ENCODE results near the gene DCDC2B. TPM values are rescaled to one million over a fixed set of nuclear protein-coding genes. Genes with fewer than 3 reads are reported as not detected.

The DCDC2B gene
- total and polyA plus RNA-seq, 9 of the 15 experiments (the other 6 are each of a cell fraction or from before 2014, with no cell fraction given) = not detected

- no peak for TF ChIP-seq ZC3H11A (IDR thresholded peaks at IDR 0.05; ENCODE audit: low read depth, low read length)
- no peak for TF ChIP-seq ZSCAN29 (IDR thresholded peaks at IDR 0.05)
- TF ChIP-seq ZNF830 (CRISPR knock-in tag; IDR thresholded peaks at IDR 0.05) = no peak
- TF ChIP-seq GABPA (tag; conservative IDR thresholded peaks at IDR 0.05; ENCODE audit: low read depth) = peak; percentile 99
- 0 out of 2 replicates have a peak, but pooled peaks have one; percentile 30 for TF ChIP-seq GTF2F1 (IDR thresholded peaks at IDR 0.05; ENCODE audit: low read depth, low read length)
- no peak for TF ChIP-seq ZNF263 (CRISPR knock-in tag; IDR thresholded peaks at IDR 0.05; ENCODE audit: borderline replicate concordance)
- no peak for TF ChIP-seq ZNF707 (CRISPR knock-in tag; conservative IDR thresholded peaks at IDR 0.05)
- TF ChIP-seq IRF2 (CRISPR knock-in tag; IDR thresholded peaks at IDR 0.05) = no peak
- TF ChIP-seq CREB5 (CRISPR knock-in tag; IDR thresholded peaks at IDR 0.05) = no peak
- TF ChIP-seq MAFG (tag; conservative IDR thresholded peaks at IDR 0.05) = no peak
- peak; percentile 82 for TF ChIP-seq DIDO1 (tag; IDR thresholded peaks at IDR 0.05; ENCODE audit: low read depth)
- peak; percentile 97 for TF ChIP-seq ZBTB40 (IDR thresholded peaks at IDR 0.05)
- TF ChIP-seq ZBTB40 (CRISPR knock-in tag; IDR thresholded peaks at IDR 0.05) = no peak
- TF ChIP-seq NFXL1 (CRISPR knock-in tag; IDR thresholded peaks at IDR 0.05) = no peak; the same call in 1 of the 2 replicates
- TF ChIP-seq ETS2 (tag; IDR thresholded peaks at IDR 0.05; ENCODE audit: borderline replicate concordance, poor library complexity, severe bottlenecking) = no peak
- no peak for TF ChIP-seq ZFP30 (CRISPR knock-in tag; IDR thresholded peaks at IDR 0.05; ENCODE audit: borderline replicate concordance)
- TF ChIP-seq COPS2 (conservative IDR thresholded peaks at IDR 0.05) = no peak
- TF ChIP-seq PHTF2 (CRISPR knock-in tag; IDR thresholded peaks at IDR 0.05) = no peak
- TF ChIP-seq ZSCAN32 (CRISPR knock-in tag; IDR thresholded peaks at IDR 0.05) = no peak
- TF ChIP-seq TCF3 (CRISPR knock-in tag; IDR thresholded peaks at IDR 0.05) = no peak
These were observed 13.3 kb downstream of the DCDC2B start, which contains the start of the genes EIF3I and TMEM234 (continued) for GRCh38 chr1:32221980-32222755.

All from K562 (cell line).